Left ventricle myocardium inferior (tissue), 1 donor: Measurements from ENCODE around the gene BCL2L14. TPM values are rescaled to one million over a fixed set of nuclear protein-coding genes. Genes with fewer than 3 reads are reported as not detected.

Source experiments
- DNase-seq: peaks from one replicate; pipeline ENCODE4 v3.0.0-alpha.2; 2020
- H3K27ac ChIP-seq: fragments of 200-600 bp; replicated peaks from 2 replicates; pipeline ENCODE4 v1.8.0; 2021
- H3K27me3 ChIP-seq: fragments of 200-600 bp; 2 replicates; pipeline ENCODE4 v1.8.0; 2021; ENCODE audit warnings: low read depth
- H3K36me3 ChIP-seq: fragments of 200-600 bp; 2 replicates; pipeline ENCODE4 v1.8.0; 2021
- H3K4me1 ChIP-seq: fragments of 200-600 bp; 2 replicates; pipeline ENCODE4 v1.8.0; 2021
- H3K4me3 ChIP-seq: fragments of 200-600 bp; 2 replicates; pipeline ENCODE4 v1.8.0; 2021; ENCODE audit warnings: mild to moderate bottlenecking, moderate library complexity
- H3K9me3 ChIP-seq: fragments of 200-600 bp; replicated peaks from 2 replicates; pipeline ENCODE4 v1.8.0; 2021
- CTCF ChIP-seq: fragments of 200-600 bp; IDR thresholded peaks from 2 replicates; pipeline ENCODE4 v1.8.0; 2021; ENCODE audit warnings: antibody characterized with exemption, mild to moderate bottlenecking, borderline replicate concordance
- intact Hi-C: fragments of 100-400 bp; cut with micrococcal nuclease; formaldehyde crosslinking; loops from one replicate; pipeline ENCODE4 v1.11.0; 2022
- total RNA-seq: library from RNA; stranded (reverse); fragmentation: NEBNext Ultra II Directional; extraction: Animal tissue kit (Norgen Biotek cat#: 25700); gene quantifications from one replicate; pipeline ENCODE4 v1.2.1, GENCODE V29; 2021
- donor health status: DM: no; HTN: yes; CAD: no; lungs with severe emphysema.

The BCL2L14 gene
- total RNA-seq, 1 donor from 2014 or later: not detected

GRCh38 chr12:12033824-12034223, 36.9 kb upstream of the BCL2L14 start:
- no peaks in the 10 kb centered on the region for H3K9me3 ChIP-seq
- H3K4me3 ChIP-seq: no peak overlapping the region
- no peak for TF ChIP-seq CTCF
- no peak overlapping the region for H3K27ac ChIP-seq
- no peaks in the 10 kb centered on the region for H3K36me3 ChIP-seq
- intact Hi-C loops: loop anchor here (2.0 kb wide), 1 partner anchor 453 kb away; no protein-coding TSS in a partner anchor
- H3K27me3 ChIP-seq: peaks cover 5% of the 10 kb centered on the region
- H3K4me1 ChIP-seq: peaks cover 9% of the 10 kb centered on the region
- no peak for DNase-seq

- Histone ChIP-seq H3K4me3 (no peak overlapping the region), H3K36me3 (no peaks in the 10 kb centered on the region), H3K27me3 (peaks cover 5% of the 10 kb centered on the region), H3K4me1 (peaks cover 9% of the 10 kb centered on the region), H3K9me3 (no peaks in the 10 kb centered on the region), H3K27ac (no peak overlapping the region)
- intact Hi-C loops: no loop called here
- no peak for TF ChIP-seq CTCF
- no peak for DNase-seq
These were observed 36.4 kb upstream of the BCL2L14 start for GRCh38 chr12:12034344-12034743.

GRCh38 chr12:12035229-12035628, 35.5 kb upstream of the BCL2L14 start:
- intact Hi-C loops: no loop called here
- Histone ChIP-seq H3K27ac (no peak overlapping the region), H3K27me3 (peaks cover 5% of the 10 kb centered on the region), H3K9me3 (no peaks in the 10 kb centered on the region), H3K36me3 (no peaks in the 10 kb centered on the region), H3K4me3 (no peak overlapping the region), H3K4me1 (peaks cover 9% of the 10 kb centered on the region)
- DNase-seq: no peak
- TF ChIP-seq CTCF: no peak

- intact Hi-C loops: no loop called here
- H3K4me3 ChIP-seq: no peak overlapping the region
- peaks cover 5% of the 10 kb centered on the region for H3K27me3 ChIP-seq
- H3K9me3 ChIP-seq: no peaks in the 10 kb centered on the region
- no peak overlapping the region for H3K27ac ChIP-seq
- no peak for DNase-seq
- no peak for TF ChIP-seq CTCF
- no peaks in the 10 kb centered on the region for H3K36me3 ChIP-seq
- H3K4me1 ChIP-seq: peaks cover 9% of the 10 kb centered on the region
These were observed 33.8 kb upstream of the BCL2L14 start for GRCh38 chr12:12036901-12037300.

- peaks cover 5% of the 10 kb centered on the region for H3K27me3 ChIP-seq
- DNase-seq: no peak
- intact Hi-C loops: no loop called here
- no peak overlapping the region for H3K4me3 ChIP-seq
- H3K36me3 ChIP-seq: no peaks in the 10 kb centered on the region
- no peak overlapping the region for H3K27ac ChIP-seq
- H3K4me1 ChIP-seq: no peaks in the 10 kb centered on the region
- H3K9me3 ChIP-seq: no peaks in the 10 kb centered on the region
- TF ChIP-seq CTCF: no peak
These were observed 30.8 kb upstream of the BCL2L14 start for GRCh38 chr12:12039897-12040296.

- Histone ChIP-seq H3K4me1 (no peaks in the 10 kb centered on the region), H3K27me3 (peaks cover 17% of the 10 kb centered on the region), H3K4me3 (no peak overlapping the region), H3K27ac (no peak overlapping the region), H3K36me3 (no peaks in the 10 kb centered on the region), H3K9me3 (no peaks in the 10 kb centered on the region)
- no peak for DNase-seq
- TF ChIP-seq CTCF: no peak
- intact Hi-C loops: no loop called here
These were observed 24.3 kb upstream of the BCL2L14 start for GRCh38 chr12:12046401-12046800.
